WTC11 (cell line): ENCODE measurements around the gene KRT35. TPM values are rescaled to one million over a fixed set of nuclear protein-coding genes. Genes with fewer than 3 reads are reported as not detected.

Source experiments
- microRNA-seq: library from miRNA; unstranded; fragments of <30 nt; microRNA quantifications from one replicate; pipeline ENCODE4 v1.2.0, GENCODE V29; 2022; ENCODE audit warnings: borderline number of aligned reads
- total RNA-seq: library from RNA; stranded (reverse); gene quantifications from 3 replicates; pipeline ENCODE4 v1.2.3, GENCODE V29; 2021

Gene KRT35
- total RNA-seq, 1 experiment from 2014 or later, result not detected

Small RNA genes lying within 50 kb of the gene (microRNA-seq; reads per million reads assigned to microRNA genes)
- gene MIR6510, result not detected

Other genes with a start within 250 kb of the KRT35 start
- gene KRTAP9-3, start 248.7 kb downstream of the KRT35 start, total RNA-seq, result not detected in 3 replicates
- gene KRTAP9-8, start 243.2 kb downstream of the KRT35 start, total RNA-seq, result not detected in 3 replicates
- gene KRTAP9-4, start 231.5 kb downstream of the KRT35 start, total RNA-seq, result not detected in 3 replicates
- gene KRTAP9-9, start 225.8 kb downstream of the KRT35 start, total RNA-seq, result not detected in 3 replicates
- not detected in 3 replicates for gene KRTAP9-6, start 215.8 kb downstream of the KRT35 start, total RNA-seq
- not detected in 3 replicates for gene KRTAP9-7, start 205.5 kb downstream of the KRT35 start, total RNA-seq
- gene KRTAP29-1, start 178.3 kb downstream of the KRT35 start, total RNA-seq, result not detected in 3 replicates
- not detected in 3 replicates for gene KRTAP16-1, start 171.8 kb downstream of the KRT35 start, total RNA-seq
- gene KRTAP17-1, start 165.4 kb downstream of the KRT35 start, total RNA-seq, result not detected in 3 replicates
- gene KRT33A, start 130.3 kb downstream of the KRT35 start, total RNA-seq, result not detected in 3 replicates
- not detected in 3 replicates for gene KRT33B, start 111.3 kb downstream of the KRT35 start, total RNA-seq
- gene KRT34, start 98.8 kb downstream of the KRT35 start, total RNA-seq, result not detected in 3 replicates
- not detected in 3 replicates for gene KRT31, start 83.5 kb downstream of the KRT35 start, total RNA-seq
- not detected in 3 replicates for gene KRT37, start 56.6 kb downstream of the KRT35 start, total RNA-seq
- gene KRT38, start 40.2 kb downstream of the KRT35 start, total RNA-seq, result not detected in 3 replicates
- not detected in 3 replicates for gene KRT32, start 13.8 kb downstream of the KRT35 start, total RNA-seq
- not detected in 3 replicates for gene KRT36, start 8.8 kb upstream of the KRT35 start, total RNA-seq
- gene KRT13, start 24.5 kb upstream of the KRT35 start, total RNA-seq, result not detected in 3 replicates
- 0.34 to 0.55 TPM (median 0.37 TPM) in 3 replicates for gene KRT15, start 37.7 kb upstream of the KRT35 start, total RNA-seq
- gene KRT19, start 47.2 kb upstream of the KRT35 start, total RNA-seq, result 110 to 130 TPM (median 124 TPM) in 3 replicates
- not detected in 3 replicates for gene KRT9, start 90.9 kb upstream of the KRT35 start, total RNA-seq
- not detected in 3 replicates for gene KRT14, start 105.7 kb upstream of the KRT35 start, total RNA-seq
- gene KRT16, start 131.6 kb upstream of the KRT35 start, total RNA-seq, result not detected in 3 replicates
- 0.53 to 1.5 TPM (median 0.92 TPM) in 3 replicates for gene KRT17, start 143.4 kb upstream of the KRT35 start, total RNA-seq
- gene EIF1, start 207.7 kb upstream of the KRT35 start, total RNA-seq, result 466 to 481 TPM (median 475 TPM) in 3 replicates
- gene GAST, start 231.2 kb upstream of the KRT35 start, total RNA-seq, result not detected in 3 replicates